ENCODE data around the gene ACTR3C.

DNA sequence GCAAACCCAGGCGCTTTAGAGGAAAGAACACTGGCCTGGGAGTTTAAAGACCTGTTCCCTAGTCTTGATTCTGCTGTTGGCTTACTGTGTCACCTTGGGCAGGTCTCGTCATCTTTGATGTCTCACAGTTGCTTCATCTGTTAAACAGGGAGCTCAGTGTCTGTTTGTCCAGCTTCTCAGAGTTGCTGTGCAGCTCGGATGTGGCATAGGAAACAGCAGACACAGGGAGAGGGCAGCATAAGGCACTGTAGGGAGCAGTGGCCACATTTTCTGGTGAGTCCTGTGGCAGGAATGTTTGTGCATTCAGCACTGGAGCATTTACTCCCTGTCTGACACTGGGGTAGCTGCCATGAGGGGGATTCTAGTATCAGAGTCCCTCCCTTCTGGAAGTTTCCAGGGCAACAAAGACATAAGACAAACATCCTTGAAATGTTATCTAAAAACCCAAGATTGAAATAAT, 47.3 kb upstream of the ACTR3C start:
- TF ChIP-seq CTCF (IDR thresholded peaks at IDR 0.05), result no peak
- TF ChIP-seq POLR2A (IDR thresholded peaks at IDR 0.05), result no peak
